Activated T-cell treated with anti-CD3 and anti-CD28 coated beads, Interleukin-2, amount 50 U/mL, for 4 hours (primary cell): ENCODE measurements around the gene SETD2. TPM values are rescaled to one million over a fixed set of nuclear protein-coding genes. Genes with fewer than 3 reads are reported as not detected.
"Not testable (repeated sequence)": the region's sequence is repeated elsewhere in the genome, so short reads cannot be mapped to it uniquely, and the experiment has no call there.

Experiments used
- ATAC-seq, 2 donors: fragments of 200-7000 bp; cut with Tn5 transposase; one replicate each; pipeline ENCODE4 v1.10.0; 2021
- DNase-seq: peaks from one replicate; pipeline ENCODE4 v3.0.0-alpha.2; 2020
- H3K27me3 Mint-ChIP-seq: one replicate; pipeline ENCODE4 v1.8.0; 2021; ENCODE audit warnings: low read depth, mixed read lengths
- H3K36me3 Mint-ChIP-seq: one replicate; pipeline ENCODE4 v1.8.0; 2022; ENCODE audit warnings: mixed read lengths; ENCODE audit not compliant: insufficient read depth
- H3K4me1 Mint-ChIP-seq: one replicate; pipeline ENCODE4 v1.8.0; 2021; ENCODE audit warnings: low read depth, mixed read lengths
- H3K4me3 Mint-ChIP-seq: one replicate; pipeline ENCODE4 v1.8.0; 2021; ENCODE audit warnings: mild to moderate bottlenecking, moderate library complexity, mixed read lengths
- H3K9me3 Mint-ChIP-seq: one replicate; pipeline ENCODE4 v1.8.0; 2021; ENCODE audit warnings: mixed read lengths
- total RNA-seq, 3 donors: library from RNA; stranded (reverse); gene quantifications; one replicate each; pipeline ENCODE4 v1.2.1, GENCODE V29; 2021

The SETD2 gene
- total RNA-seq = 10 to 100 TPM; 28.6 to 31.9 (median 30.1) TPM

DNA sequence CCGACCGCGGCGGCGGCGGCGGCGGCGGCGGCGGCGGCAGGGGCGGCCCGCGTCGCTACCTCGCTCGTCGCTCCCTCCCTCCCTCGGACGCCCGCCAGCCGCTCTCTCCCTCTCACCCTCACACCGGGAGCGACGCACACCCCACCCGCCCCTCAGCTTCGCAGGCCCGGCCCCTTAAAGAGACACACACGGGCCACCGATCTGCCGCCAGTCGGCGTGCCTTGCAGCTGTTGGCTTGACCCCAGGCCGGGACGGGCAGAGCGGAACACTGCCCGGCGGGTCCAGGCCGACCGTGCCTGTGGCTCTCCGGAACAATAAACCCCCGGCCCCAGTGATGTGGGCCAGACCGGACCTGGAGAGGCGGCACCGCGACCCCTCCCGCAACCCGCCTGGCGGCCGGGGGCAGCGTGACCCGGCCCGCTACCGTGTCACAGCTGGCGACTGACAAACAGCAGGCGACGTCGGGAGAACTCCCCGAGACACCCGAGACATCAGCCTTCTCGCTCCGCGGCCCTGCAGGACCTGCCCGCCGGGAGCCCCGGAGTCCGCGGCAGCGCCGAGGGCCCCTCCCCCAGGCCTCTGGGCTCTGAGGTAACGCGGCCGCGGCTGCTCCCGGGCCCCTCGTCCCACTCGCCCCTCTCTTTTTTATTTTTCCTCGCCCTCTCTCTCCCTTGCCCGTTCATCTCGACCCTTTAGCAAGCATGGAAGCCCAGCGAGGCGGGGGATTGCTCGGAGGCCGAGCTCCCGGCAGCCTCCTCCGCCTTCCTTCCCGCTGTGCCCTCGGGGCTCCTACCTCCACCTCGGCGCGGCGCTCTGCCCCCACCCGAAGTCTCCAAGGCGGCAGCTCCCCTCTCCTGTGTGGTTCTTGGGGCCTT, at the start of gene SETD2:
Gene SETD2, minus strand, starts transcription at position 107 of the 875 bp plus-strand sequence. CDS start 189 bp downstream, outside the sequence.
- peak; percentile 80 for DNase-seq
- H3K4me1 Mint-ChIP-seq = peaks cover 47% of the 10 kb centered on the region
- no peaks in the 10 kb centered on the region for H3K9me3 Mint-ChIP-seq
- peaks cover 4% of the 10 kb centered on the region for H3K36me3 Mint-ChIP-seq
- H3K27me3 Mint-ChIP-seq = no peaks in the 10 kb centered on the region
- peak within 1 kb of the TSS; percentile 96 for H3K4me3 Mint-ChIP-seq
- peak; percentile 91 to 92 for ATAC-seq

GRCh38 chr3:47210863-47211405, 47.0 kb upstream of the SETD2 start:
- Mint-ChIP-seq H3K36me3 (no peaks in the 10 kb centered on the region), H3K4me1 (no peaks in the 10 kb centered on the region), H3K4me3 (no peak overlapping the region), H3K9me3 (no peaks in the 10 kb centered on the region), H3K27me3 (no peaks in the 10 kb centered on the region)
- DNase-seq = no peak
- ATAC-seq = no peak

GRCh38 chr3:47206022-47206421, 42.1 kb upstream of the SETD2 start:
- not testable (repeated sequence) for H3K4me1 Mint-ChIP-seq, H3K4me3 Mint-ChIP-seq, H3K36me3 Mint-ChIP-seq, ATAC-seq, H3K9me3 Mint-ChIP-seq, H3K27me3 Mint-ChIP-seq, DNase-seq

GRCh38 chr3:47204875-47205274, 41.0 kb upstream of the SETD2 start:
- H3K4me3 Mint-ChIP-seq = no peak overlapping the region
- no peak for ATAC-seq
- H3K36me3 Mint-ChIP-seq = no peaks in the 10 kb centered on the region
- no peak for DNase-seq
- no peaks in the 10 kb centered on the region for H3K4me1 Mint-ChIP-seq
- H3K27me3 Mint-ChIP-seq = no peaks in the 10 kb centered on the region
- no peaks in the 10 kb centered on the region for H3K9me3 Mint-ChIP-seq

DNA sequence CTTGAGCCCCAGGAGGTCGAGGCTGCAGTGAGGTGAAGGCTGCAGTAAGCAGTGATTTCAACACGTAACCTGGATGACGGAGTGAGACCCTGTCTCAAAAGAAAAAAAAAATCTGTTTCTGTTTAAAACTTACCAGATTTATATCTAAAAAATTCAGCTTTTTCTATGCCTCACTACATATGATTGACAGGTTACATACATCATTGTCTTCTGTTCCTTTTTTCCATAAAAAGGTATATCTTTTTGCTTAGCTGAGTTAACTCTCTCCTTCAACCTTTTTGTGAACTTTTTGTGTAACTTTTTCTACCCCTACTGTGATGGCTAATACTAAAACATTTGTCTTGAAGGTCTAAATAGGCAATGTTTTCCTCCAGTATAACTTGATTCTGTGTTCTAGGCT, 38.6 kb upstream of the SETD2 start:
- H3K27me3 Mint-ChIP-seq = no peaks in the 10 kb centered on the region
- H3K9me3 Mint-ChIP-seq = no peaks in the 10 kb centered on the region

DNA sequence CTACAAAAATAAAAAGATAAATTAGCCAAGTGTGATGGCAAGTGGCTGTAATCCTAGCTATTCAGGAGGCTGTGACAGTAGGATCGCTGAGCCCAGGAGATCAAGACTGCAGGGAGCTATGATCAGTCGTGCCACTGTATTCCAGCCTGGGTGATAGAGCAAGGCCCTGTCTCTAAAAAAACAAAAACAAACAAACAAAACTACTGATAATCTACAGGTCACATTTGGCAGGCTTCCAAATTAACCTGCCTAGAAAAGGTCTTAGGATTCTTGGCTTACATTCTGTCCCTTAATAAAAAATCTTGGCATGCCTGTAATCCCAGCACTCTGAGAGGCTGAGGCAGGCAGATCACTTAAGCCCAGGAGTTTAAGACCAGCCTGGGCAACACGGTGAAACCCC, 33.4 kb upstream of the SETD2 start:
- H3K4me3 Mint-ChIP-seq = no peak overlapping the region
- ATAC-seq (no peak), DNase-seq (no peak)
- H3K9me3 Mint-ChIP-seq = peaks cover 9% of the 10 kb centered on the region
- peaks cover 7% of the 10 kb centered on the region for H3K36me3 Mint-ChIP-seq
- H3K27me3 Mint-ChIP-seq = no peaks in the 10 kb centered on the region
- H3K4me1 Mint-ChIP-seq = no peaks in the 10 kb centered on the region

More for the DNA sequence above, 38.6 kb upstream of the SETD2 start:
- Mint-ChIP-seq H3K36me3 (no peaks in the 10 kb centered on the region), H3K4me3 (no peak overlapping the region), H3K4me1 (no peaks in the 10 kb centered on the region)
- no peak for DNase-seq
- ATAC-seq = no peak

GRCh38 chr3:47194994-47195393, 31.1 kb upstream of the SETD2 start:
- DNase-seq (no peak), ATAC-seq (no peak)
- Mint-ChIP-seq H3K4me1 (no peaks in the 10 kb centered on the region), H3K9me3 (peaks cover 9% of the 10 kb centered on the region), H3K4me3 (no peak overlapping the region), H3K27me3 (no peaks in the 10 kb centered on the region), H3K36me3 (peaks cover 7% of the 10 kb centered on the region)

DNA sequence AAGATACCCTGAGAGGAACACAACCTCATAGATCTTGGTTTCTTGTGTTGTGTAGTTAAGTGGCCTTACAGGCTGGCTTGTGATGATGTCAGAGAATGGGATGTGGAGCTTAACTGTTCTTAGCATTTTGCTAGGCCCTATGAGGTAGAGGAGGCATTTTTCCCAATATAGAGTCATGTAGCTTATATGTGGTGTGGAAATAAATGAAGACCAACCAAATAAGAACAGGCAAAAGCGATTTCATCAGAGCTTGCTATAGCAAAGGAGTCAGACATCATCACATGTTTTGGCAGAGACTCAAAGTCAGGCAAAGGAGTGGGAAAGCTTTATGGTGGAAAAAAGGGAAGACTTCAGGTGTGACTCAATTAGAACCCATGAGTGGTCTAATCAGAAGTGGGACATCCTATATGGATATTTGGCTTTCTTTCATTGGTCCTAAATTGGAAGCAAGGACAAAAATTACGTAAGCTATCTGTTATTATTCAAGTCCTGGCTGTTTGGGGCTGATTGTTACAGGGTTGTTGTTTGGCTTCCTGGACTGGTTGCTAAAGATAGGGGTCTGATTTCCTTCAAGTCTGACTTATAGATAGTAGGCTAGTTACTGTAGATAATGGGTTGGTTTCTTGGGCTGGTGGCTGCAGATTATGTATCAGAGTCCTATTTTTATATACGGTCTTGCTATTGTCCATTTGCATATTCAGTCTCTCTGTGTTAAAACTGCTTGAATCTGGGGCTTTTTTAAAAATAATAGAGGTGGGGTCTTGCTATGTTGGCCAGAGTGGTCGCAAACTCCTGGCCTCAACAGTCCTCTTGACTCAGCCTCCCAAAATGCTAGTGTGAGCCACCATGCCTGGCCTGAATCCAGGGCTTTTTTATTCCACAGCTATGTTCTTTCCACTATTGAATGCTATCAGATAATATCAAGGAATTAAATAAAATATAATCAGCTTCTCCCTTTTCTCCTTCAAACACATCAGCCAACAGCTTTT, 30.3 kb upstream of the SETD2 start:
- H3K9me3 Mint-ChIP-seq = peaks cover 9% of the 10 kb centered on the region
- no peak for DNase-seq
- no peaks in the 10 kb centered on the region for H3K4me1 Mint-ChIP-seq
- no peak for ATAC-seq
- no peaks in the 10 kb centered on the region for H3K27me3 Mint-ChIP-seq
- H3K36me3 Mint-ChIP-seq = peaks cover 7% of the 10 kb centered on the region
- no peak overlapping the region for H3K4me3 Mint-ChIP-seq

DNA sequence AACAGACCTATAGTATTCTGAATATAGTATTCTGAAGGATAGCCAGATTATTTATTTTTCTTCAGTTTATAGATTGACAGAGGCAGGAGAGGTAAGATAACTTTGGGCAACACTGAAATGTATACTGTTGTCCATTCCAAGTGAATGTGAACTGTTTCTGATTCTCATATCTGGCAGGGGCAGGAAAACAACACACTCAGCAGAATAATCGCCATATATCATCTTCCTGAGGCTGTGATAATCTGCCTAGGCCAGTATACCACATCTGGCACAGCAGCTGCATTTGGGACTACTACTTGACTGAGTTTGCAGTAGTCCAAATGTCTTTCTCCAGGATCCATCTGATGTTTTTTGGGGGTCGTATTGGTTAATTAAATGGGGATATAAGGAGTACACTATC, 22.4 kb upstream of the SETD2 start:
- no peak overlapping the region for H3K4me3 Mint-ChIP-seq
- no peaks in the 10 kb centered on the region for H3K36me3 Mint-ChIP-seq
- H3K27me3 Mint-ChIP-seq = no peaks in the 10 kb centered on the region
- no peaks in the 10 kb centered on the region for H3K9me3 Mint-ChIP-seq
- DNase-seq (no peak), ATAC-seq (no peak)
- H3K4me1 Mint-ChIP-seq = no peaks in the 10 kb centered on the region

DNA sequence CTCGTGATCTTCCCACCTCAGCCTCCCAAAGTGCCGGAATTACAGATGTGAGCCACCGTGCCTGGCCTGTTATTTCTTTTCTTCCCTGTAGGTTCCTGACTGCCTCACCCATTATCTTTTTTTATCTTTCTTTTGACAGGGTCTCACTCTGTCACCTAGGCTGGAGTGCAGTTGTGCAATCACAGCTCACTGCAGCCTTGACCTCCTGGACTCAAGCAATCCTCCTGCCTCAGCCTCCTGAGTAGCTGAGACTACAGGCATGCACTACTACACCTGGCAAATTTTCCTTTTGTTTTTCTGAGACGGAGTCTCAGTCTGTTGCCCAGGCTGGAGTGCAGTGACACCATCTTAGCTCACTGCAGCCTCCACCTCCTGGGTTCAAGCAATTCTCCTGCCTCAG, 17.8 kb upstream of the SETD2 start:
- not testable (repeated sequence) for H3K4me1 Mint-ChIP-seq, H3K27me3 Mint-ChIP-seq, DNase-seq, H3K36me3 Mint-ChIP-seq, H3K4me3 Mint-ChIP-seq, ATAC-seq, H3K9me3 Mint-ChIP-seq

DNA sequence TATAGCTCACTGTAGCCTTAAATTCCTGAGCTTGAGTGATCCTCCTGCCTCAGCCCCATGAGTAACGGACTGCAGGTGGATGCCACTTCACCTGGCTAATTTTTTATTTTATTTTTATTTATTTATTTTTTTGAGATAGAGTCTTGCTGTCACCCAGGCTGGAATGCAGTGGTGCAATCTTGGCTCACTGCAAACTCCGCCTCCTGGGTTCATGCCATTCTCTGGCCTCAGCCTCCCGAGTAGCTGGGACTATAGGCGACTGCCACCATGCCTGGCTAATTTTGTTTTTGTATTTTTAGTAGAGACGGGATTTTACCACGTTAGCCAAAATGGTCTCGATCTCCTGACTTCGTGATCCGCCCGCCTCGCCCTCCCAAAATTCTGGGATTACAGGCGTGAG, 16.1 kb upstream of the SETD2 start:
- DNase-seq, H3K4me3 Mint-ChIP-seq, H3K4me1 Mint-ChIP-seq, H3K36me3 Mint-ChIP-seq, H3K27me3 Mint-ChIP-seq, ATAC-seq, H3K9me3 Mint-ChIP-seq: not testable (repeated sequence)

- H3K9me3 Mint-ChIP-seq = no peaks in the 10 kb centered on the region
- ATAC-seq = no peak
- H3K27me3 Mint-ChIP-seq = no peaks in the 10 kb centered on the region
- DNase-seq = no peak
- no peaks in the 10 kb centered on the region for H3K36me3 Mint-ChIP-seq
- no peak overlapping the region for H3K4me3 Mint-ChIP-seq
- H3K4me1 Mint-ChIP-seq = no peaks in the 10 kb centered on the region
Observed at GRCh38 chr3:47176582-47176981, 12.7 kb upstream of the SETD2 start.

DNA sequence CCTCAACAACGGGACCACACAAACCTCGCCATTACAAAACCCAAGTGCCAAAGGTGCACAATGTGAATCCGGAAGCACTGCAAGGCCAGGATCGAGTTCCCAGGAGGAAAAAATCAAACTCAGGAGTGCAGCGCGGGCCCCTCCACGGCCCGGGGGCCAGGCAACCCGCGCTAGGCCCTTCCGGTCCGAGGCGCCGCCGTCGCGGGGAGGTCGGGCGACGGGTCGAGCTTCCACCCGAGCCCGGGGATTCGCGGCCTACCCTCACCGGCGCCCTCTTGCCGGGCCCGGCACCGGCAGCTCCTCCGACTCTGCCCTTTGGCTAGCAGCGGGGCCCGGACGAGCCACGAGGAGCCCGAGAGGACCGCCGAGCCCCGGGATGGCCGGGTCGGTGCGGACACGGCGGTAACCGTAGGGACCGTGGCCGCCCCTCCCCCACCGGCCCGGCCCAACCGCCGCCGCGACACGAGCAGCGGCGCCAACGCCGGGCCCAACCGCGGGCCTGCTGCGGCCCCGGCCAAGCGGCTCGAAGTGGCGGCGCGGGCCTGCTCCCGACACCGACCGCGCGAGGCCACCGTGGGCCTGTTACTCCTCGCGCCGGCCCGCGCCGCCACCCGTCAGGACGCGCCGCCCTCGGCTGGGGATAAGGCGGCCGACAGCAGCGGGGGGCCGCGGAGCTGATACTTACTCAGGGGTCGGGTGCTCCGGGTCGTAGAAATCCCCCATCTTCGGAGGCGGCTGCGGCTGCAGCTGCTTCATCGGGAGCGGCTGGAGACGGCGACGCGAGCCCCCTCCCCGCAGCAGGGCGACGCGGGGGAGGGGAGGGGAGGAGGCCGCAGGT, 525 bp downstream of the SETD2 start:
- no peaks in the 10 kb centered on the region for H3K9me3 Mint-ChIP-seq
- peak overlapping the region; percentile 96 for H3K4me3 Mint-ChIP-seq
- H3K4me1 Mint-ChIP-seq = peaks cover 51% of the 10 kb centered on the region
- ATAC-seq (peak; percentile 29 to 33), DNase-seq (peak; percentile 50)
- peaks cover 6% of the 10 kb centered on the region for H3K36me3 Mint-ChIP-seq
- H3K27me3 Mint-ChIP-seq = no peaks in the 10 kb centered on the region
